NCI-H187 treated with DMSO at 0.1 percent for 48 hours (cell line): Measurements from ENCODE around the gene PLCB2.

Experiments
- DNase-seq: peaks from one replicate; lab custom pipeline; 2025; lab: John Stamatoyannopoulos, UW

The PLCB2 gene

GRCh38 chr15:40302288-40302886, 5.3 kb downstream of the PLCB2 start:
- DNase-seq = no peak

GRCh38 chr15:40301467-40302179, 6.1 kb downstream of the PLCB2 start:
- no peak for DNase-seq

- DNase-seq = no peak
These were observed 7.0 kb downstream of the PLCB2 start for GRCh38 chr15:40300771-40301170.

GRCh38 chr15:40300367-40300766, 7.4 kb downstream of the PLCB2 start:
- no peak for DNase-seq

- DNase-seq = no peak
These were observed 9.4 kb downstream of the PLCB2 start for GRCh38 chr15:40298216-40298935.

GRCh38 chr15:40297356-40297755, 10.4 kb downstream of the PLCB2 start:
- DNase-seq = no peak

GRCh38 chr15:40296561-40297230, 11.0 kb downstream of the PLCB2 start:
- DNase-seq = no peak

GRCh38 chr15:40295877-40296560, 11.7 kb downstream of the PLCB2 start:
- DNase-seq = no peak

GRCh38 chr15:40295297-40295696, 12.4 kb downstream of the PLCB2 start:
- no peak for DNase-seq

- no peak for DNase-seq
These were observed 13.5 kb downstream of the PLCB2 start for GRCh38 chr15:40293905-40294895.

GRCh38 chr15:40293006-40293405, 14.7 kb downstream of the PLCB2 start:
- no peak for DNase-seq

GRCh38 chr15:40292246-40292645, 15.5 kb downstream of the PLCB2 start:
- no peak for DNase-seq

- no peak for DNase-seq
These were observed 16.7 kb downstream of the PLCB2 start for GRCh38 chr15:40290918-40291574.

GRCh38 chr15:40290545-40290917, 17.2 kb downstream of the PLCB2 start:
- DNase-seq = no peak

- DNase-seq = no peak
These were observed 18.5 kb downstream of the PLCB2 start for GRCh38 chr15:40289140-40289775.

GRCh38 chr15:40287968-40288367, 19.8 kb downstream of the PLCB2 start:
- DNase-seq = no peak

- no peak for DNase-seq
These were observed 20.2 kb downstream of the PLCB2 start for GRCh38 chr15:40287505-40287904.

- no peak for DNase-seq
These were observed 20.9 kb downstream of the PLCB2 start for GRCh38 chr15:40286794-40287193.

GRCh38 chr15:40286061-40286532, 21.6 kb downstream of the PLCB2 start:
- no peak for DNase-seq

- DNase-seq = no peak
These were observed 22.2 kb downstream of the PLCB2 start for GRCh38 chr15:40285554-40286011.
